ENCODE results near the gene BCAS3. TPM values are rescaled to one million over a fixed set of nuclear protein-coding genes. Genes with fewer than 3 reads are reported as not detected.

The BCAS3 gene
- total RNA-seq, 1 experiment from 2014 or later, result 14.4 TPM

DNA sequence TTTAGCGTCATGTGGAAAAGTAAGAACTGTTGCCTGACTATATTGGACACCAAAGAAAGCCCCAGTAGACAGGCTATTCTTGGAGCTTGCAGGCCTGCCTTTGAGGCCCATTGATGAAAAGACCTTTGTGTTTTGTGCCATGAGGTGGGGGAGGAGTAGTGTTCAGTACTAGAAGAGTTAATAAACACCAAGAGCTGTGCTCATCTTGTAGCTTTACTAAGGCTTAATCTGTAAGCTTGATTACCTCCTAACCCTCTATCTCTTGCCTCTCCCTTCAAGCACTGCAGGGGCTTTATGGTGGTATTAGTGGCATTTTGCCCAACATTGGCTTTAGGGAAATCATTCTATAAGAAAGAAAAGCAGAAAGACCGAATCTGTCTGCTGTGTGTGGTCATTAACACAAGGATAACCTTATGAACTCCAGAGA is 501.7 kb downstream of the BCAS3 start:
- DNase-seq (ENCODE audit: low spot score), result no peak
- CTCF ChIA-PET, result no interaction called here
- H3K4me1 ChIP-seq (ENCODE audit: insufficient read depth, low read length, poor library complexity, severe bottlenecking), result no peaks in the 10 kb centered on the region
- intact Hi-C loops (cut with micrococcal nuclease; ENCODE audit: unreplicated experiment), result no loop called here
- H3K27me3 ChIP-seq (replicated peaks; ENCODE audit: insufficient read depth, low read depth, low read length, poor library complexity), result no peaks in the 10 kb centered on the region
- H3K9me3 ChIP-seq (ENCODE audit: low read depth, low read length, poor library complexity, severe bottlenecking), result no peaks in the 10 kb centered on the region
- H3K36me3 ChIP-seq (ENCODE audit: insufficient read depth, low read length, poor library complexity, severe bottlenecking), result no peaks in the 10 kb centered on the region
- TF ChIP-seq EZH2 (IDR thresholded peaks at IDR 0.05; ENCODE audit: borderline replicate concordance, low read depth, low read length, poor library complexity, severe bottlenecking), result no peak
- TF ChIP-seq, protein P1, sequence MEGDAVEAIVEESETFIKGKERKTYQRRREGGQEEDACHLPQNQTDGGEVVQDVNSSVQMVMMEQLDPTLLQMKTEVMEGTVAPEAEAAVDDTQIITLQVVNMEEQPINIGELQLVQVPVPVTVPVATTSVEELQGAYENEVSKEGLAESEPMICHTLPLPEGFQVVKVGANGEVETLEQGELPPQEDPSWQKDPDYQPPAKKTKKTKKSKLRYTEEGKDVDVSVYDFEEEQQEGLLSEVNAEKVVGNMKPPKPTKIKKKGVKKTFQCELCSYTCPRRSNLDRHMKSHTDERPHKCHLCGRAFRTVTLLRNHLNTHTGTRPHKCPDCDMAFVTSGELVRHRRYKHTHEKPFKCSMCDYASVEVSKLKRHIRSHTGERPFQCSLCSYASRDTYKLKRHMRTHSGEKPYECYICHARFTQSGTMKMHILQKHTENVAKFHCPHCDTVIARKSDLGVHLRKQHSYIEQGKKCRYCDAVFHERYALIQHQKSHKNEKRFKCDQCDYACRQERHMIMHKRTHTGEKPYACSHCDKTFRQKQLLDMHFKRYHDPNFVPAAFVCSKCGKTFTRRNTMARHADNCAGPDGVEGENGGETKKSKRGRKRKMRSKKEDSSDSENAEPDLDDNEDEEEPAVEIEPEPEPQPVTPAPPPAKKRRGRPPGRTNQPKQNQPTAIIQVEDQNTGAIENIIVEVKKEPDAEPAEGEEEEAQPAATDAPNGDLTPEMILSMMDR (conservative IDR thresholded peaks at IDR 0.05; ENCODE audit: low read depth, low read length), result no peak
- H3K4me3 ChIP-seq (ENCODE audit: low read depth, low read length, poor library complexity, severe bottlenecking), result no peak overlapping the region
- POLR2A ChIA-PET (ENCODE audit: low non-redundant PET), result no interaction called here
- H3K27ac ChIP-seq (ENCODE audit: low read depth, low read length, poor library complexity, severe bottlenecking), result no peak overlapping the region
- no TSS peak for BruUV-seq (replicated peaks)

DNA sequence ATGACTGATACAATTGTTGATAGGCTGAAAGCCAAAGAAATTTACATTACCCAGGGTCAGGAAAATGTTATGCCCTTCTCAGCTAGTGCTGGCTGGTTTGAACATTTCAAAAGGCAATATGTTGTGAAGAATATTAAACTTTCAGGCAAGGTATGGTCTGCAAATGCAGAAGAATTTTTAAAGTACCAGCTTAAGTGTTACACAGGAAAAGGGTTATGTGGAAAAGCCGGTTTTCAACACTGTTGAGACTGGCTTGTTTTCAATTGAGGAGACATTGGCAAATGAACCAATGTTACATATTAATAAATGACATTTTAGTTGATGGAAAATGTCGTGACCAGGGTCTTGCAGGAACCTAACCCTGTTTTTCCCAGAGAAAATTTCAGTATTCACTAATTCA is 506.1 kb downstream of the BCAS3 start:
- DNase-seq (ENCODE audit: low spot score), result no peak
- no peaks in the 10 kb centered on the region for H3K27me3 ChIP-seq (replicated peaks; ENCODE audit: insufficient read depth, low read depth, low read length, poor library complexity)
- intact Hi-C loops (cut with micrococcal nuclease; ENCODE audit: unreplicated experiment), result no loop called here
- no peak overlapping the region for H3K4me3 ChIP-seq (ENCODE audit: low read depth, low read length, poor library complexity, severe bottlenecking)
- no peaks in the 10 kb centered on the region for H3K36me3 ChIP-seq (ENCODE audit: insufficient read depth, low read length, poor library complexity, severe bottlenecking)
- TF ChIP-seq, protein P1 (conservative IDR thresholded peaks at IDR 0.05; ENCODE audit: low read depth, low read length), result no peak
- TF ChIP-seq EZH2 (IDR thresholded peaks at IDR 0.05; ENCODE audit: borderline replicate concordance, low read depth, low read length, poor library complexity, severe bottlenecking), result no peak
- POLR2A ChIA-PET (ENCODE audit: low non-redundant PET), result no interaction called here
- no peaks in the 10 kb centered on the region for H3K9me3 ChIP-seq (ENCODE audit: low read depth, low read length, poor library complexity, severe bottlenecking)
- BruUV-seq (replicated peaks), result no TSS peak
- H3K27ac ChIP-seq (ENCODE audit: low read depth, low read length, poor library complexity, severe bottlenecking), result no peak overlapping the region
- CTCF ChIA-PET, result no interaction called here
- no peaks in the 10 kb centered on the region for H3K4me1 ChIP-seq (ENCODE audit: insufficient read depth, low read length, poor library complexity, severe bottlenecking)

DNA sequence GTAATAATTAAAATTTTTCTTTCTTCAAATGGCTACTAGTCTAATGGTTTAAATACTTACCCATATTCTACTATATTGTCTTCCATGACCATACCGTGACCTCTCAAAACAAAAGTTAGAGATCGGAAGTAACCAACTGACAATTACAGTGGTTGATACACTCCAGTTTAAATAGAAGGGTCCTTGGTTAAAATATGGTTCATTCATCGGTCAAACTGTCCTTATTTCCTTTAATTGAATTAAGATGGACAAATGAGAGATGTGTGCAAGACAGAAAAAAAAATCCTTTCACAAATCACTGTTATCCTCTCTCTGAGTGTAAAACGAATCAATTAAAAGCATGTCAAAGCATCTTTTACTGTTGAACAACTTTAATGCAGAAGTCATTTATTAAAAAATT is 507.7 kb downstream of the BCAS3 start:
- TF ChIP-seq EZH2 (IDR thresholded peaks at IDR 0.05; ENCODE audit: borderline replicate concordance, low read depth, low read length, poor library complexity, severe bottlenecking), result no peak
- TF ChIP-seq, protein P1 (conservative IDR thresholded peaks at IDR 0.05; ENCODE audit: low read depth, low read length), result no peak
- Histone ChIP-seq H3K4me3 (ENCODE audit: low read depth, low read length, poor library complexity, severe bottlenecking) (no peak overlapping the region), H3K27ac (ENCODE audit: low read depth, low read length, poor library complexity, severe bottlenecking) (no peak overlapping the region), H3K4me1 (ENCODE audit: insufficient read depth, low read length, poor library complexity, severe bottlenecking) (no peaks in the 10 kb centered on the region), H3K36me3 (ENCODE audit: insufficient read depth, low read length, poor library complexity, severe bottlenecking) (no peaks in the 10 kb centered on the region), H3K27me3 (replicated peaks; ENCODE audit: insufficient read depth, low read depth, low read length, poor library complexity) (no peaks in the 10 kb centered on the region), H3K9me3 (ENCODE audit: low read depth, low read length, poor library complexity, severe bottlenecking) (no peaks in the 10 kb centered on the region)
- no peak for DNase-seq (ENCODE audit: low spot score)
- intact Hi-C loops (cut with micrococcal nuclease; ENCODE audit: unreplicated experiment), result no loop called here
- ChIA-PET POLR2A (ENCODE audit: low non-redundant PET) (no interaction called here), CTCF (no interaction called here)
- no TSS peak for BruUV-seq (replicated peaks)

All from A673 (cell line).